A673 (cell line): ENCODE results near the gene SRGAP1. TPM values are rescaled to one million over a fixed set of nuclear protein-coding genes. Genes with fewer than 3 reads are reported as not detected.

ENCODE experiments used
- BruUV-seq: library from RNA; stranded (reverse); fragments of 400-500 nt; replicated peaks from 2 replicates; lab custom pipeline; 2021; lab: Mats Ljungman, UMichigan
- CTCF ChIA-PET: fragments of 300-600 bp; sonication (Branson Sonifier 250); formaldehyde crosslinking; loops from one replicate; lab custom pipeline; 2022; ENCODE audit warnings: antibody characterized with exemption; lab: Charles Lee
- POLR2A ChIA-PET: fragments of 300-600 bp; sonication (Branson Sonifier 250); formaldehyde crosslinking; loops from one replicate; lab custom pipeline; 2022; ENCODE audit warnings: antibody characterized with exemption; ENCODE audit not compliant: low non-redundant PET; lab: Charles Lee
- DNase-seq: peaks from one replicate; pipeline ENCODE4 v3.0.0-alpha.2; 2015; ENCODE audit warnings: low spot score
- H3K27ac ChIP-seq: fragments of 200-600 bp; sonication (generic); 2 replicates; pipeline ENCODE4 v1.5.1; 2016; ENCODE audit warnings: mixed run types, low read depth, mild to moderate bottlenecking, mixed read lengths, antibody characterized with exemption, low read length; ENCODE audit not compliant: poor library complexity, severe bottlenecking
- H3K27me3 ChIP-seq: fragments of 200-600 bp; sonication (generic); replicated peaks from 2 replicates; pipeline ENCODE4 v1.6.1; 2017; ENCODE audit warnings: mixed run types, low read depth, mild to moderate bottlenecking, mixed read lengths, antibody characterized with exemption, low read length; ENCODE audit not compliant: insufficient read depth, poor library complexity
- H3K36me3 ChIP-seq: fragments of 200-600 bp; sonication (generic); 2 replicates; pipeline ENCODE4 v1.6.1; 2016; ENCODE audit warnings: mixed run types, mild to moderate bottlenecking, mixed read lengths, antibody characterized with exemption, low read length; ENCODE audit not compliant: insufficient read depth, poor library complexity, severe bottlenecking
- H3K4me1 ChIP-seq: fragments of 200-600 bp; sonication (generic); 2 replicates; pipeline ENCODE4 v1.6.1; 2017; ENCODE audit warnings: mixed run types, mild to moderate bottlenecking, mixed read lengths, antibody characterized with exemption, low read length; ENCODE audit not compliant: insufficient read depth, poor library complexity, severe bottlenecking
- H3K4me3 ChIP-seq: fragments of 200-600 bp; sonication (generic); 2 replicates; pipeline ENCODE4 v1.5.1; 2016; ENCODE audit warnings: low read depth, mixed run types, mild to moderate bottlenecking, mixed read lengths, low read length; ENCODE audit not compliant: poor library complexity, severe bottlenecking
- H3K9me3 ChIP-seq: fragments of 200-600 bp; sonication (generic); 2 replicates; pipeline ENCODE4 v1.6.1; 2016; ENCODE audit warnings: mixed run types, low read depth, mild to moderate bottlenecking, mixed read lengths, antibody characterized with exemption, low read length; ENCODE audit not compliant: poor library complexity, severe bottlenecking
- EZH2 ChIP-seq: fragments of 200-600 bp; sonication (generic); IDR thresholded peaks from 2 replicates; pipeline ENCODE4 v1.6.1; 2017; ENCODE audit warnings: borderline replicate concordance, low read depth, mild to moderate bottlenecking, mixed read lengths, antibody characterized with exemption, low read length; ENCODE audit not compliant: poor library complexity, severe bottlenecking
- intact Hi-C: fragments of 100-400 bp; cut with micrococcal nuclease; formaldehyde crosslinking; loops from one replicate; pipeline ENCODE4 v1.10.0; 2022; ENCODE audit not compliant: unreplicated experiment
- total RNA-seq: library from RNA; stranded (reverse); gene quantifications from 2 replicates; pipeline ENCODE4 v1.2.3, GENCODE V29; 2021
- TF ChIP-seq, protein P1 (sequence below): fragments of 300-800, 200-600 bp; sonication (generic); conservative IDR thresholded peaks from 2 replicates; pipeline ENCODE4 v1.5.1; 2017; ENCODE audit warnings: low read depth, mild to moderate bottlenecking, antibody characterized with exemption, low read length, moderate library complexity, mixed read lengths

The SRGAP1 gene
- total RNA-seq, 1 experiment from 2014 or later, result 9.7 TPM

GRCh38 chr12:63849641-63850040 lies 5.1 kb downstream of the SRGAP1 start:
- Histone ChIP-seq H3K9me3 (no peaks in the 10 kb centered on the region), H3K4me3 (no peak overlapping the region), H3K4me1 (peaks cover 11% of the 10 kb centered on the region), H3K36me3 (no peaks in the 10 kb centered on the region), H3K27me3 (no peaks in the 10 kb centered on the region), H3K27ac (no peak overlapping the region)
- POLR2A ChIA-PET, result interaction anchor here (0.7 kb wide), 1 partner anchor 126 kb away, joined by 10 read pairs; no protein-coding TSS in a partner anchor
- CTCF ChIA-PET, result no interaction called here
- DNase-seq, result no peak
- BruUV-seq, result no TSS peak
- TF ChIP-seq, protein P1, sequence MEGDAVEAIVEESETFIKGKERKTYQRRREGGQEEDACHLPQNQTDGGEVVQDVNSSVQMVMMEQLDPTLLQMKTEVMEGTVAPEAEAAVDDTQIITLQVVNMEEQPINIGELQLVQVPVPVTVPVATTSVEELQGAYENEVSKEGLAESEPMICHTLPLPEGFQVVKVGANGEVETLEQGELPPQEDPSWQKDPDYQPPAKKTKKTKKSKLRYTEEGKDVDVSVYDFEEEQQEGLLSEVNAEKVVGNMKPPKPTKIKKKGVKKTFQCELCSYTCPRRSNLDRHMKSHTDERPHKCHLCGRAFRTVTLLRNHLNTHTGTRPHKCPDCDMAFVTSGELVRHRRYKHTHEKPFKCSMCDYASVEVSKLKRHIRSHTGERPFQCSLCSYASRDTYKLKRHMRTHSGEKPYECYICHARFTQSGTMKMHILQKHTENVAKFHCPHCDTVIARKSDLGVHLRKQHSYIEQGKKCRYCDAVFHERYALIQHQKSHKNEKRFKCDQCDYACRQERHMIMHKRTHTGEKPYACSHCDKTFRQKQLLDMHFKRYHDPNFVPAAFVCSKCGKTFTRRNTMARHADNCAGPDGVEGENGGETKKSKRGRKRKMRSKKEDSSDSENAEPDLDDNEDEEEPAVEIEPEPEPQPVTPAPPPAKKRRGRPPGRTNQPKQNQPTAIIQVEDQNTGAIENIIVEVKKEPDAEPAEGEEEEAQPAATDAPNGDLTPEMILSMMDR, result no peak
- intact Hi-C loops, result loop anchor here (10.0 kb wide), 1 partner anchor 125 kb away; no protein-coding TSS in a partner anchor

DNA sequence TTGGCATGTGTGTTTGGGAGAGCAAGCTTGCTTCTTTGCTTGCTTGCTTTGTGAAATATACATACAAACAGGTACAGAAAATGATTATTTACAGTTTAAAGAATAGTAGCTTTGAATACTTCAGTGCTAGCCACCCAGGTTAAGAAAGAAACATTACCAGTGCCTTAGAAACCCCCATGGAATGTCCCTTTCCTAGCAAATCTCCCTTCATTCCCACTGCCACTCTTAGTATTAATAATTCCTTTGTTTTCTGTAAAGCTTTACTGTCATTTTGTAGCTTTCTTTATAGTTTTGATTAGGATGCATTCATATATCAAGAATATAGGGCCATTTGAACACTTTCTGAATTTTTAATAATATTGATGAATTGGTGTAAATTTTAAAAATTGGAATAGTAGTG lies 9.5 kb downstream of the SRGAP1 start:
- ChIA-PET CTCF (no interaction called here), POLR2A (no interaction called here)
- Histone ChIP-seq H3K4me1 (peaks cover 11% of the 10 kb centered on the region), H3K9me3 (no peaks in the 10 kb centered on the region), H3K27me3 (no peaks in the 10 kb centered on the region), H3K36me3 (no peaks in the 10 kb centered on the region), H3K27ac (no peak overlapping the region), H3K4me3 (no peak overlapping the region)
- no TSS peak for BruUV-seq
- intact Hi-C loops, result no loop called here
- TF ChIP-seq, protein P1, result no peak
- TF ChIP-seq EZH2, result no peak
- no peak for DNase-seq

- no peak for TF ChIP-seq EZH2
- TF ChIP-seq, protein P1, result no peak
- H3K4me3 ChIP-seq, result no peak overlapping the region
- BruUV-seq, result no TSS peak
- no peaks in the 10 kb centered on the region for H3K9me3 ChIP-seq
- H3K4me1 ChIP-seq, result peaks cover 4% of the 10 kb centered on the region
- no peak overlapping the region for H3K27ac ChIP-seq
- no peaks in the 10 kb centered on the region for H3K36me3 ChIP-seq
- intact Hi-C loops, result no loop called here
- CTCF ChIA-PET, result no interaction called here
- DNase-seq, result no peak
- POLR2A ChIA-PET, result interaction anchor here (0.7 kb wide), 1 partner anchor 927 kb away, joined by 3 read pairs; no protein-coding TSS in a partner anchor
- H3K27me3 ChIP-seq, result no peaks in the 10 kb centered on the region
Observed at GRCh38 chr12:63855299-63855698, 10.8 kb downstream of the SRGAP1 start.
